Common myeloid progenitor, CD34-positive (primary cell): Measurements from ENCODE around the gene NEGR1.
A peak's percentile ranks its signal among the peaks of the same experiment; 100 is the strongest.

Source experiments
- CTCF ChIA-PET: fragments of 350-600 bp; sonication (Branson Sonifier 250); formaldehyde crosslinking; loops from one replicate; lab custom pipeline; 2021; ENCODE audit warnings: antibody characterized with exemption; lab: Charles Lee
- POLR2A ChIA-PET: fragments of 350-600 bp; sonication (Branson Sonifier 250); formaldehyde crosslinking; loops from one replicate; lab custom pipeline; 2021; ENCODE audit warnings: antibody characterized with exemption; lab: Charles Lee
- DNase-seq, 3 donors: peaks; one replicate each; pipeline versions ENCODE4 v3.0.0 to v3.0.0-alpha.2; 2013
- H3K27ac ChIP-seq, 2 experiments: 1 replicate in 1 of 2; 2 replicates in 1 of 2; pipeline ENCODE4 v1.7.0; 2013; ENCODE audit warnings: inconsistent platforms in 2 of 2, low read length in 2 of 2, mild to moderate bottlenecking in 2 of 2, low read depth in 1 of 2, moderate library complexity in 1 of 2; ENCODE audit not compliant: severe bottlenecking in 2 of 2, insufficient read depth in 1 of 2, poor library complexity in 1 of 2
- H3K27me3 ChIP-seq, 5 experiments: replicated peaks in 2 of 5; 1 replicate in 3 of 5; 2 replicates in 2 of 5; pipeline versions ENCODE4 v1.6.1 to v1.7.0; 2013; ENCODE audit warnings: low read length in 4 of 5, mild to moderate bottlenecking in 2 of 5, moderate library complexity in 2 of 5, inconsistent platforms in 1 of 5; ENCODE audit not compliant: insufficient read depth in 5 of 5, control insufficient read depth in 4 of 5
- H3K36me3 ChIP-seq, 4 experiments: 1 replicate in 2 of 4; 2 replicates in 2 of 4; pipeline versions ENCODE4 v1.6.1 to v1.7.0; 2013; ENCODE audit warnings: low read length in 3 of 4, control low read depth in 1 of 4, mild to moderate bottlenecking in 1 of 4; ENCODE audit not compliant: control insufficient read depth in 4 of 4, insufficient read depth in 4 of 4
- H3K4me1 ChIP-seq, 4 experiments: 1 replicate in 3 of 4; 2 replicates in 1 of 4; pipeline versions ENCODE4 v1.6.1 to v1.7.1; 2013; ENCODE audit warnings: low read length in 3 of 4, mild to moderate bottlenecking in 3 of 4, control low read depth in 1 of 4, inconsistent platforms in 1 of 4, moderate library complexity in 1 of 4; ENCODE audit not compliant: control insufficient read depth in 4 of 4, insufficient read depth in 4 of 4; ENCODE audit errors: control extremely low read depth in 1 of 4
- H3K4me3 ChIP-seq, 7 experiments: 1 replicate in 4 of 7; 2 replicates in 3 of 7; pipeline versions ENCODE4 v1.5.1 to v1.7.0; 2013; ENCODE audit warnings: mild to moderate bottlenecking in 7 of 7, low read length in 6 of 7, moderate library complexity in 6 of 7, inconsistent platforms in 2 of 7, low read depth in 2 of 7, control low read depth in 1 of 7; ENCODE audit not compliant: insufficient read depth in 4 of 7, control insufficient read depth in 1 of 7; ENCODE audit errors: extremely low read depth in 1 of 7
- H3K9me3 ChIP-seq, 5 experiments: 1 replicate in 4 of 5; 2 replicates in 1 of 5; pipeline versions ENCODE4 v1.6.1 to v1.7.1; 2013; ENCODE audit warnings: low read length in 4 of 5, mild to moderate bottlenecking in 2 of 5, inconsistent platforms in 1 of 5, low read depth in 1 of 5, moderate library complexity in 1 of 5; ENCODE audit not compliant: control insufficient read depth in 4 of 5, insufficient read depth in 2 of 5; ENCODE audit errors: control extremely low read depth in 1 of 5
- WGBS: methylation state at CpG from one replicate; pipeline ENCODE4 v1.1.5; 2013; ENCODE audit not compliant: insufficient coverage; 5-methylcytosine and 5-hydroxymethylcytosine counted together

Gene NEGR1

DNA sequence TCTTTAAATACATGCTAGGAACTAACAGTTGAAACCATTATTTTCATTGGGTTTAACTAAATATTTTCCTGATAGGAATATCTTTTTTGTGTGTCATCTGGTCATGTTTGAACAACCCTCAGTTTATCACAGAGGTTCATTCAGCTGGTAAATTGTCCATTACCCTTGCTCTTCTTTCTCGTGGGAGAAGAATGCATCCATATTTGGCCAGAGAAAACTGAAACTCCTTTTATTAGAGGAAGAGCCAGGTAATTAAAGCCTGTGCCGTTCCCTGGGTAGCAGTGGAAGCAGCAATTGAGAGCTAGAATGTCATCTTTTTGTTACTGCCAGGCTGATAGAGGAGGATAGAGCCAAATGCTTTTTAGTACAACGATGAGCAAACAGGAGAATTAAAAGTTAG lies 614.3 kb downstream of the NEGR1 start:
- ChIA-PET POLR2A (no interaction called here), CTCF (no interaction called here)
- 100% methylated on average over 3 of the region's 3 CpGs for WGBS
- DNase-seq, result no peak
- Histone ChIP-seq H3K4me3 (no peak overlapping the region), H3K36me3 (no peaks in the 10 kb centered on the region), H3K27me3 (no peaks in the 10 kb centered on the region), H3K4me1 (no peaks in the 10 kb centered on the region), H3K27ac (no peak overlapping the region), H3K9me3 (peaks cover 0 to 2% (median 0%) of the 10 kb centered on the region in 5 experiments)

- POLR2A ChIA-PET, result no interaction called here
- CTCF ChIA-PET, result no interaction called here
- H3K4me1 ChIP-seq, result no peaks in the 10 kb centered on the region
- DNase-seq, result peak in 2 of 3 donors; percentile 11 to 13
- H3K4me3 ChIP-seq, result no peak overlapping the region
- H3K9me3 ChIP-seq, result peaks cover 0 to 2% (median 0%) of the 10 kb centered on the region in 5 experiments
- H3K36me3 ChIP-seq, result no peaks in the 10 kb centered on the region
- 80% methylated on average over 1 of the region's 2 CpGs for WGBS
- H3K27me3 ChIP-seq, result no peaks in the 10 kb centered on the region
- H3K27ac ChIP-seq, result no peak overlapping the region
Observed at GRCh38 chr1:71667216-71667615, 615.1 kb downstream of the NEGR1 start.

DNA sequence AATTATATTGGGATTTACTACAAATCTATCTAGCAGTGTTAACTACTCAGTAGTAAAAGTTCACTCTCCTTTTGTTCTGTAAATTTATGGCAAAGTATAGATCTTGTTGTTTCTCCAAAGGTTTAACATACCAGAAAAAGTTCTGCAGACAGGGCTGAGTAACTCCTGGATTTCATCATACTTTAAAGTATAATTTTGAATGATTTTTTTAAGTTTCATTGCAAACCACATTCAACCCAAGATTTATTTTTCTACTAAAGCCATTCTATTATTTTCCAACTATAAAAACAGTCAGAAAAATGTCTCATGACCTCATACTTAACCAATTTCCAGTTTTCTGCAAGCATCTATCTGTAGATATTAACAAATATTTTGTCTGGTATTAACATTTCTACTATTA lies 615.7 kb downstream of the NEGR1 start:
- Histone ChIP-seq H3K4me1 (no peaks in the 10 kb centered on the region), H3K36me3 (no peaks in the 10 kb centered on the region), H3K27me3 (no peaks in the 10 kb centered on the region), H3K4me3 (no peak overlapping the region), H3K9me3 (peaks cover 0 to 2% (median 0%) of the 10 kb centered on the region in 5 experiments), H3K27ac (no peak overlapping the region)
- CTCF ChIA-PET, result no interaction called here
- POLR2A ChIA-PET, result no interaction called here
- DNase-seq, result no peak

GRCh38 chr1:71660411-71660810 lies 621.9 kb downstream of the NEGR1 start:
- 100% methylated on average over 3 of the region's 4 CpGs for WGBS
- Histone ChIP-seq H3K4me3 (no peak overlapping the region), H3K4me1 (no peaks in the 10 kb centered on the region), H3K9me3 (peaks cover 0 to 1% (median 0%) of the 10 kb centered on the region in 5 experiments), H3K27me3 (no peaks in the 10 kb centered on the region), H3K27ac (no peak overlapping the region), H3K36me3 (no peaks in the 10 kb centered on the region)
- no peak for DNase-seq
- ChIA-PET POLR2A (no interaction called here), CTCF (no interaction called here)

GRCh38 chr1:71657891-71658679 lies 624.3 kb downstream of the NEGR1 start:
- Histone ChIP-seq H3K27ac (no peak overlapping the region), H3K4me1 (no peaks in the 10 kb centered on the region), H3K36me3 (no peaks in the 10 kb centered on the region), H3K27me3 (no peaks in the 10 kb centered on the region), H3K4me3 (no peak overlapping the region), H3K9me3 (no peaks in the 10 kb centered on the region)
- WGBS, result 100% methylated on average over 1 of the region's 4 CpGs
- CTCF ChIA-PET, result no interaction called here
- POLR2A ChIA-PET, result no interaction called here
- no peak for DNase-seq

DNA sequence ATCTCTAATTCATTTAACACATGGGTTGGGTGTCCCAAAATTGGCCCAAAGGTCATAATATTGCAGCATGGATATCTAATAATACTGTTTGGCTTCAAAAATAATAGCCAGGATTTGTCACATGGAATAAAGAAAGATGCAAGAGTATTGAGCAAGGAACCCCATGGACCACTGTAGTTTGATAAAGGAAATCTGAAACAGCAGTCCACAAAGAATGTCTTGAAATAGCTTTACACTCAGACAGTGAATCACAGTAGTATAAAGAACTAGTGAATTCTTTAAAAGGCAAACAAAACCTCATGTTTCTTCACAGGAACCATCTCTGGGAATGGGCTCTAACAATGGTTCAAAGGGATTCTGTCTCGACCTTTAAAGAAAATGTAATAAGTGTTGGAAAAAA lies 625.4 kb downstream of the NEGR1 start:
- Histone ChIP-seq H3K4me1 (no peaks in the 10 kb centered on the region), H3K27me3 (no peaks in the 10 kb centered on the region), H3K27ac (no peak overlapping the region), H3K9me3 (no peaks in the 10 kb centered on the region), H3K36me3 (no peaks in the 10 kb centered on the region), H3K4me3 (no peak overlapping the region)
- no peak for DNase-seq
- WGBS, result no CpG with 5 or more reads among the region's 1 CpG
- ChIA-PET POLR2A (no interaction called here), CTCF (no interaction called here)

DNA sequence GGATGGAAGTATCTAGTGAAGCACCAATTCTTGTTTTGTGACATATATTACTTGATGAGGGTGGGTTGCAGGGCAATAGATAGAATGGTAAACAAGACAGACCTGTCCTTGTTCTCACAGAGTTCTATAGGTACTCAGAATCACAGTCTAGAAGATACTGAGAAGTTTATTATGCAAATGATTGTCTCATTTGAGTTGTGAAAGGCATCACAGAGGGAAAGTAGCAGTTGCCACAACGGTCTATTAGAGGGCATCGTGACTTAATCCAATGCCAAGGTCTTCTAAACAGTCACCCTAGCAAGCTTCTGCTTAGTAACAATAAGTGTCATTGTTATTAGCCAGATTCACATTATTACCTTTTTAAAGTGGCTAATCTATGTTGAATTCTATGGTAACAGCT lies 626.7 kb downstream of the NEGR1 start:
- no peak for DNase-seq
- CTCF ChIA-PET, result interaction anchor here (0.6 kb wide), 1 partner anchor 462 kb away, joined by 3 read pairs; no protein-coding TSS in a partner anchor
- H3K27me3 ChIP-seq, result no peaks in the 10 kb centered on the region
- H3K9me3 ChIP-seq, result no peaks in the 10 kb centered on the region
- H3K4me1 ChIP-seq, result no peaks in the 10 kb centered on the region
- H3K36me3 ChIP-seq, result no peaks in the 10 kb centered on the region
- POLR2A ChIA-PET, result no interaction called here
- whole genome bisulfite sequencing, result no CpG with 5 or more reads among the region's 2 CpGs
- no peak overlapping the region for H3K27ac ChIP-seq
- no peak overlapping the region for H3K4me3 ChIP-seq
